Epithelial cell of prostate (primary cell): Measurements from ENCODE around the gene MS4A7.
"Not testable (repeated sequence)": the region's sequence is repeated elsewhere in the genome, so short reads cannot be mapped to it uniquely, and the experiment has no call there.

Experiments
- DNase-seq: peaks from one replicate; pipeline ENCODE4 v3.0.0-alpha.2; 2011; ENCODE audit warnings: low read depth, low spot score
- H3K27ac ChIP-seq: fragments of 450-650 bp; 2 replicates; pipeline ENCODE4 v1.5.1; 2017; ENCODE audit warnings: mild to moderate bottlenecking

The MS4A7 gene

GRCh38 chr11:60378354-60378753 lies at the start of gene MS4A7:
Gene MS4A7, plus strand, starts transcription at chr11:60378532. Its CDS starts 4,610 bp downstream, at chr11:60383142.
- no peak for DNase-seq
- H3K27ac ChIP-seq: no peak within 1 kb of the TSS

- DNase-seq: no peak
- no peak overlapping the region for H3K27ac ChIP-seq
These were observed 45.5 kb upstream of the MS4A7 start for GRCh38 chr11:60332846-60333245.

- no peak overlapping the region for H3K27ac ChIP-seq
- DNase-seq: no peak
These were observed 44.2 kb upstream of the MS4A7 start for GRCh38 chr11:60334005-60334620.

- no peak for DNase-seq
- no peak overlapping the region for H3K27ac ChIP-seq
These were observed 41.5 kb upstream of the MS4A7 start for GRCh38 chr11:60336767-60337391.

GRCh38 chr11:60338053-60338452 lies 40.3 kb upstream of the MS4A7 start:
- no peak for DNase-seq

GRCh38 chr11:60339356-60339755 lies 39.0 kb upstream of the MS4A7 start:
- no peak overlapping the region for H3K27ac ChIP-seq
- DNase-seq: no peak

More at GRCh38 chr11:60338053-60338452, 40.3 kb upstream of the MS4A7 start:
- H3K27ac ChIP-seq: no peak overlapping the region

GRCh38 chr11:60343094-60343704 lies 35.1 kb upstream of the MS4A7 start:
- no peak for DNase-seq
- H3K27ac ChIP-seq: no peak overlapping the region

- no peak for DNase-seq
- no peak overlapping the region for H3K27ac ChIP-seq
These were observed 34.2 kb upstream of the MS4A7 start for GRCh38 chr11:60344146-60344545.

- H3K27ac ChIP-seq: no peak overlapping the region
- no peak for DNase-seq
These were observed 32.8 kb upstream of the MS4A7 start for GRCh38 chr11:60345489-60345888.

GRCh38 chr11:60347084-60347797 lies 31.1 kb upstream of the MS4A7 start:
- no peak overlapping the region for H3K27ac ChIP-seq
- no peak for DNase-seq

GRCh38 chr11:60348116-60348515 lies 30.2 kb upstream of the MS4A7 start:
- H3K27ac ChIP-seq: no peak overlapping the region
- DNase-seq: no peak

GRCh38 chr11:60349990-60350389 lies 28.3 kb upstream of the MS4A7 start:
- no peak for DNase-seq
- H3K27ac ChIP-seq: no peak overlapping the region

GRCh38 chr11:60357771-60358170 lies 20.6 kb upstream of the MS4A7 start:
- DNase-seq: no peak
- H3K27ac ChIP-seq: no peak overlapping the region

GRCh38 chr11:60360621-60361020 lies 17.7 kb upstream of the MS4A7 start:
- no peak overlapping the region for H3K27ac ChIP-seq
- no peak for DNase-seq

- H3K27ac ChIP-seq: no peak overlapping the region
- DNase-seq: no peak
These were observed 16.1 kb upstream of the MS4A7 start for GRCh38 chr11:60362241-60362640.

GRCh38 chr11:60363542-60364470 lies 14.5 kb upstream of the MS4A7 start:
- DNase-seq: no peak
- H3K27ac ChIP-seq: no peak overlapping the region

GRCh38 chr11:60366262-60366904 lies 11.9 kb upstream of the MS4A7 start:
- not testable (repeated sequence) for DNase-seq, H3K27ac ChIP-seq

GRCh38 chr11:60367009-60367408 lies 11.3 kb upstream of the MS4A7 start:
- H3K27ac ChIP-seq: no peak overlapping the region
- DNase-seq: no peak

GRCh38 chr11:60367896-60368295 lies 10.4 kb upstream of the MS4A7 start:
- H3K27ac ChIP-seq: no peak overlapping the region
- DNase-seq: no peak
